Measurements from ENCODE around the gene TRAK1.

DNA sequence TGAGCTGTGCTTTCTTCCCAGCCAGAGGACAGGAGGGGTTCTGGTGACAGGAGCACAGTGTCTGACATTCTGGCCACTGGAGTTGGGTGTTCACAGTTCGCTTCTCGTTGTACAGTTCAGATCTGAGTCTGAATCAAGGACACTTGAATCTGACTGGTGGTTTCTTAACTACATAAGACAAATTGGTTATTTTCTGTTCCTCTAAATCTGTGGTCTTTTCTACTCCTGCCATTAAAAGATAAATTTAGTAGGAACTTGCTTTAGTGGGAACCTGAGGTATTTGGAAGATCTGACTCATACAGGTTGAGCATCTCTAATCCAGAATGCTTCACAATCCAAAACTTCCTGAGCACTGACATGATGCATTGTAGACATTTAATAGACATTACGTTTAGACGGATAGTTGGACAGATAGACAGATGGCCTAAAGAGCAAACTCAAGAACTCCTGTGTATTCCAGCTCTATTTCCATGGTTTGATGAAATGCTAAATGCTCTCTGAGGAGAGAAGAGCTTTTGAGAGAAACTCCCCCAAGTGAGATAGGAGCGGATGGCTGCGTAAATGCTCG lies 103.9 kb downstream of the TRAK1 start:
- TF ChIP-seq POLR2A (IDR thresholded peaks at IDR 0.05) (no peak), POLR2AphosphoS5 (IDR thresholded peaks at IDR 0.05) (no peak)
- TF ChIP-seq, protein P1, sequence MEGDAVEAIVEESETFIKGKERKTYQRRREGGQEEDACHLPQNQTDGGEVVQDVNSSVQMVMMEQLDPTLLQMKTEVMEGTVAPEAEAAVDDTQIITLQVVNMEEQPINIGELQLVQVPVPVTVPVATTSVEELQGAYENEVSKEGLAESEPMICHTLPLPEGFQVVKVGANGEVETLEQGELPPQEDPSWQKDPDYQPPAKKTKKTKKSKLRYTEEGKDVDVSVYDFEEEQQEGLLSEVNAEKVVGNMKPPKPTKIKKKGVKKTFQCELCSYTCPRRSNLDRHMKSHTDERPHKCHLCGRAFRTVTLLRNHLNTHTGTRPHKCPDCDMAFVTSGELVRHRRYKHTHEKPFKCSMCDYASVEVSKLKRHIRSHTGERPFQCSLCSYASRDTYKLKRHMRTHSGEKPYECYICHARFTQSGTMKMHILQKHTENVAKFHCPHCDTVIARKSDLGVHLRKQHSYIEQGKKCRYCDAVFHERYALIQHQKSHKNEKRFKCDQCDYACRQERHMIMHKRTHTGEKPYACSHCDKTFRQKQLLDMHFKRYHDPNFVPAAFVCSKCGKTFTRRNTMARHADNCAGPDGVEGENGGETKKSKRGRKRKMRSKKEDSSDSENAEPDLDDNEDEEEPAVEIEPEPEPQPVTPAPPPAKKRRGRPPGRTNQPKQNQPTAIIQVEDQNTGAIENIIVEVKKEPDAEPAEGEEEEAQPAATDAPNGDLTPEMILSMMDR (IDR thresholded peaks at IDR 0.05): no peak
